Esophagus squamous epithelium (tissue), 4 donors: ENCODE measurements around the gene KCTD5.

Experiments used
- CTCF ChIP-seq, 6 experiments: fragments of 450-650 bp in 4 of 6; fragments of 200-600 bp in 2 of 6; sonication (generic) in 2 of 6; IDR thresholded peaks; one replicate each; pipeline ENCODE4 v1.5.1; 2016 to 2019; ENCODE audit warnings: antibody characterized with exemption in 6 of 6, mild to moderate bottlenecking in 4 of 6, moderate library complexity in 4 of 6
- POLR2A ChIP-seq, 4 donors: fragments of 450-650 bp; IDR thresholded peaks; one replicate each; pipeline ENCODE4 v1.6.1; 2017; ENCODE audit warnings: antibody characterized with exemption in 4 of 4, mild to moderate bottlenecking in 4 of 4, moderate library complexity in 3 of 4

GRCh38 chr16:2713523-2713922, 31.2 kb downstream of the KCTD5 start:
- TF ChIP-seq CTCF (IDR thresholded peaks at IDR 0.05), result no peak
- no peak for TF ChIP-seq POLR2A (IDR thresholded peaks at IDR 0.05)
